ENCODE results near the gene TFF2.

Gene TFF2

GRCh38 chr21:42378418-42378817 lies 27.6 kb upstream of the TFF2 start:
- Histone ChIP-seq H3K4me3 (ENCODE audit: low read length, poor library complexity, severe bottlenecking) (no peak overlapping the region), H3K79me2 (ENCODE audit: insufficient read depth, low read length) (no peaks in the 10 kb centered on the region), H3K9me2 (replicated peaks; ENCODE audit: low read depth, low read length) (no peaks in the 10 kb centered on the region), H3K27me3 (ENCODE audit: insufficient read depth, low read length, poor library complexity, severe bottlenecking) (no peaks in the 10 kb centered on the region), H3K9ac (ENCODE audit: low read depth, low read length, poor library complexity, severe bottlenecking) (no peak overlapping the region), H3K9me3 (ENCODE audit: insufficient read depth, low read depth, low read length) (peaks cover 14% of the 10 kb centered on the region; the same call in 1 of the 2 replicates), H3F3A (ENCODE audit: low read depth) (no peaks in the 10 kb centered on the region), H3K4me2 (ENCODE audit: low read depth, low read length, poor library complexity, severe bottlenecking) (no peak overlapping the region), H2AFZ (ENCODE audit: low read length) (no peak overlapping the region), H4K20me1 (ENCODE audit: insufficient read depth, low read length, poor library complexity, severe bottlenecking) (no peaks in the 10 kb centered on the region), H3K4me1 (ENCODE audit: insufficient read depth, low read length, poor library complexity, severe bottlenecking) (peaks cover 6% of the 10 kb centered on the region), H3K36me3 (ENCODE audit: insufficient read depth, low read length) (no peaks in the 10 kb centered on the region)
- no peak for TF ChIP-seq CTCF (conservative IDR thresholded peaks at IDR 0.05; ENCODE audit: low read length)
- no peak for TF ChIP-seq EZH2phosphoT487 (IDR thresholded peaks at IDR 0.05; ENCODE audit: borderline replicate concordance)

- no peaks in the 10 kb centered on the region for H3K27me3 ChIP-seq (ENCODE audit: insufficient read depth, low read length, poor library complexity, severe bottlenecking)
- H4K20me1 ChIP-seq (ENCODE audit: insufficient read depth, low read length, poor library complexity, severe bottlenecking): no peaks in the 10 kb centered on the region
- no peak overlapping the region for H3K4me2 ChIP-seq (ENCODE audit: low read depth, low read length, poor library complexity, severe bottlenecking)
- H3K4me1 ChIP-seq (ENCODE audit: insufficient read depth, low read length, poor library complexity, severe bottlenecking): peaks cover 6% of the 10 kb centered on the region
- H3K79me2 ChIP-seq (ENCODE audit: insufficient read depth, low read length): no peaks in the 10 kb centered on the region
- H3K9me3 ChIP-seq (ENCODE audit: insufficient read depth, low read depth, low read length): peaks cover 14% of the 10 kb centered on the region; the same call in 1 of the 2 replicates
- H3K4me3 ChIP-seq (ENCODE audit: low read length, poor library complexity, severe bottlenecking): no peak overlapping the region
- no peaks in the 10 kb centered on the region for H3K36me3 ChIP-seq (ENCODE audit: insufficient read depth, low read length)
- no peak overlapping the region for H2AFZ ChIP-seq (ENCODE audit: low read length)
- TF ChIP-seq CTCF (conservative IDR thresholded peaks at IDR 0.05; ENCODE audit: low read length) (no peak), EZH2phosphoT487 (IDR thresholded peaks at IDR 0.05; ENCODE audit: borderline replicate concordance) (no peak)
- H3F3A ChIP-seq (ENCODE audit: low read depth): no peaks in the 10 kb centered on the region
- H3K9ac ChIP-seq (ENCODE audit: low read depth, low read length, poor library complexity, severe bottlenecking): no peak overlapping the region
- H3K9me2 ChIP-seq (replicated peaks; ENCODE audit: low read depth, low read length): no peaks in the 10 kb centered on the region
Measured at GRCh38 chr21:42377951-42378340, 27.2 kb upstream of the TFF2 start.

- Histone ChIP-seq H3K9ac (ENCODE audit: low read depth, low read length, poor library complexity, severe bottlenecking) (no peak overlapping the region), H3F3A (ENCODE audit: low read depth) (no peaks in the 10 kb centered on the region), H3K27me3 (ENCODE audit: insufficient read depth, low read length, poor library complexity, severe bottlenecking) (no peaks in the 10 kb centered on the region), H3K36me3 (ENCODE audit: insufficient read depth, low read length) (no peaks in the 10 kb centered on the region), H3K9me2 (replicated peaks; ENCODE audit: low read depth, low read length) (no peaks in the 10 kb centered on the region), H3K4me1 (ENCODE audit: insufficient read depth, low read length, poor library complexity, severe bottlenecking) (peaks cover 6% of the 10 kb centered on the region), H4K20me1 (ENCODE audit: insufficient read depth, low read length, poor library complexity, severe bottlenecking) (no peaks in the 10 kb centered on the region), H3K4me2 (ENCODE audit: low read depth, low read length, poor library complexity, severe bottlenecking) (no peak overlapping the region), H3K4me3 (ENCODE audit: low read length, poor library complexity, severe bottlenecking) (no peak overlapping the region), H3K79me2 (ENCODE audit: insufficient read depth, low read length) (no peaks in the 10 kb centered on the region), H2AFZ (ENCODE audit: low read length) (no peak overlapping the region), H3K9me3 (ENCODE audit: insufficient read depth, low read depth, low read length) (peaks cover 9% of the 10 kb centered on the region; the same call in 1 of the 2 replicates)
- TF ChIP-seq EZH2phosphoT487 (IDR thresholded peaks at IDR 0.05; ENCODE audit: borderline replicate concordance) (no peak), CTCF (conservative IDR thresholded peaks at IDR 0.05; ENCODE audit: low read length) (no peak)
Measured at GRCh38 chr21:42377211-42377950, 26.6 kb upstream of the TFF2 start.

All from Loucy (cell line).